ENCODE results near the gene HIGD1A.

- TF ChIP-seq CTCF (IDR thresholded peaks at IDR 0.05), result no peak
- TF ChIP-seq POLR2A (IDR thresholded peaks at IDR 0.05), result no peak
These were observed 62.5 kb downstream of the HIGD1A start for GRCh38 chr3:42741796-42742195.
